ENCODE results near the gene MAGEB2.
"Not testable (repeated sequence)": the region's sequence is repeated elsewhere in the genome, so short reads cannot be mapped to it uniquely, and the experiment has no call there.

The MAGEB2 gene

DNA sequence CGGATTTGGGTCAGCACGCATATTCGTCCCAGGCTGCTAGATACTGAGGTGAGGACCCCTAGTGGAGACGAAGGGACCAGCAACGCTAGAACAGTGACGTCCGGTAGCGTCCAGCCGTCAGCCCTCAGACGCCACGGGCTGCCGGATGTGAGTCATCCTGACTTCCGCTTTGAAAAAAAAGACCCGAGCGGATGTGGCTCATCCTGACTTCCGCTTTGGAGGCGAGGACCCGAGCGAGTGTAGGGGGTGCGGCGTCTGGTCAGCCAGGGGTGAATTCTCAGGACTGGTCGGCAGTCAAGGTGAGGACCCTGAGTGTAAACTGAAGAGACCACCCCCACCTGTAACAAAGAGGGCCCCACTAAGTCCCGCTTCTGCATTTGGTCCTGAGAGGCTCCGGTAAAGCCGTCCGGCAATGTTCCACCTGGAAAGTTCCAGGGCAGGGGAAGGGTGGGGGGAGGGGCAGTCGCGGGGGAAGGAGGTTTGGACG is at the start of gene MAGEB2:
MAGEB2 (plus strand) TSS at position 207 of the 487 bp plus-strand sequence. CDS start 3,018 bp downstream, outside the sequence.
- no peak for DNase-seq (ENCODE audit: low read depth)

DNA sequence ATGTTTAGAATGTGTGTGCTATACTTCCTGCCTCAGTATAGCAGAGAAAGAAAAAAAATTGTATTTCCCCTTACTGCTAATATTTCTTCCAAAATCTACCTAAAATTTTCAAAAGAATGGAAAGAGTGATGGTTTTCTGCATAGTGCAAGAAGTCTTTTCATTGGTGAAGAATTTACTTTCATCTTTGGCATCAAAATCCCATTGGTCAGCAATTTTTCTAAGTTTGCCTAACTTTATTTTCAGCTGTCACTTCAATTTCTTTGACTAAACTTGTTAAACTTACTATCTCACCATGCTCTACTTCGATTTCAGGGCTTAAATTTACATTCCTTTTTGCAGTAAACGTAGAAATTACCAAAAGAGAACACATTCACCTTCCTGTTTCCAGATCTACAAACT is 44.5 kb upstream of the MAGEB2 start:
- no peak for DNase-seq (ENCODE audit: low read depth)

- no peak for DNase-seq (ENCODE audit: low read depth)
Measured at GRCh38 chrX:30181353-30181752, 34.0 kb upstream of the MAGEB2 start.

DNA sequence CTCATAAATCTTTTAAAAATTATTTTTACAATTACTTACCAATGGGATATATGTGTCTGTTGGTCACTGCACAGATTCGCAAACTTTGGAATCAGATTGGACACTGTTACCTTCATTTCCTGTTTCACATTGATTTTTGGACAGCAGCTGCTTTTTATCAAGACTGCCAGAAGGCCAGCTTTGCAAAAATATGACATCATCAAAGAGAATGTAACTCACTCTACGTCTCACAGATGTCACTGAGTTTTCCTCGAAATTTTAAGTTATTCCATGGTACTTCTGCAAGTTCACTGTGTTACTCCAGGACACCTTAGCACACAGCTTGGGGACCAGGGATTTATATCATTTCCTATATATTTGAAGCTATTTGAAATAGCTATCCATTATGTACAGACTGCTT is 31.8 kb upstream of the MAGEB2 start:
- no peak for DNase-seq (ENCODE audit: low read depth)

GRCh38 chrX:30190426-30190825 is 24.9 kb upstream of the MAGEB2 start:
- DNase-seq (ENCODE audit: low read depth), result no peak

- DNase-seq (ENCODE audit: low read depth), result not testable (repeated sequence)
Measured at GRCh38 chrX:30193910-30194309, 21.5 kb upstream of the MAGEB2 start.

- no peak for DNase-seq (ENCODE audit: low read depth)
Measured at GRCh38 chrX:30196322-30196721, 19.0 kb upstream of the MAGEB2 start.

DNA sequence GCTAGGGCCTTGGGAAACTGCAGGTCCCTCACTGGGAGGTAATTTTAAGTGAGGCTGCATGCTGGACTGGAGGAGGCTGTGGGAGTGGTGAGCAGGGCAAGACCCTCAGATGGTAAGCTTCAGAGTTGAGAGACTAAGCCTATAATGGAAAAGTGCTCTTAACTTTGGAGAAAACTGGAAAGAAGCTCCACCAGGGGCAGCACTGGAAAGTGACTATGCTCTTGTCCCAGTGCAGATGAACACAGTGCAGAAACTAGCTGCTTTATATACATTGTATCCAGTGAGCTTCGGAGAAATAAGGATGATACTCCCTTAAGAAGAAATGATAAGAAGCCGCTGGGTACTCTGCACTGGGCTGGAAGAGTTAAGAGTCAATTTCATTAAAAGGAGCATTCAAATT is 3.2 kb upstream of the MAGEB2 start:
- no peak for DNase-seq (ENCODE audit: low read depth)

DNA sequence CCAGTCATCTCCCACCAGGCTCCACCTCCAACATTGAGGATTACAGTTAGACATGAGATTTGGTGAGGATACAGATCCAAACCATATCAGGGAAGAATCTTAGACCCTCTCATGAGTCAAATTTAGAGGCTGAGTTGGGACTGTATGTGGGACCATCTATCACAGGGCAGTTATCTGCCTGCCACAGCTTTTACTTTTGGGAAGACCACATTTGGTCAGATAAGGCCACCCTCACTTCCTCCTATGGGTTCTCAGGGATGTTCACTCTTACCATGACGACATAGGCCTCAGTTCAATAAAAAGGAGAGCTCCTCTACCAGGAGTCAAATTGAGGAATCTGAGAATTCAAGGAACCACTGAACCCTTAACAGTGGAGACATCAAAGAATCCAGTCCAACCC is 2.1 kb downstream of the MAGEB2 start:
- no peak for DNase-seq (ENCODE audit: low read depth)

DNA sequence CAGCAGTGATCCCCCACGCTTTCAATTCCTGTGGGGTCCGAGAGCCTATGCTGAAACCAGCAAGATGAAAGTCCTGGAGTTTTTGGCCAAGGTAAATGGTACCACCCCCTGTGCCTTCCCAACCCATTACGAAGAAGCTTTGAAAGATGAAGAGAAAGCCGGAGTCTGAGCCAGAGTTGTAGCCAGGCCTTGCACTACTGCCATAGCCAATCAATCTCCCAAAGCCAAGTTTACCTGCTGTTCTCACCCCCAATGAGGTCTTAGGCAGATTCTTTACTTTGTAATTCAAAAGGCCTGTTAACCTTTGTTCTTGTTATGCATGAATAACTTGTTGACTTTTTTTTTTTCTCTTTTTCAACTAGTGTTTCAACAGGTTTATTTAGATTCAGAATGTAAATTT is 4.0 kb downstream of the MAGEB2 start:
- no peak for DNase-seq (ENCODE audit: low read depth)

DNA sequence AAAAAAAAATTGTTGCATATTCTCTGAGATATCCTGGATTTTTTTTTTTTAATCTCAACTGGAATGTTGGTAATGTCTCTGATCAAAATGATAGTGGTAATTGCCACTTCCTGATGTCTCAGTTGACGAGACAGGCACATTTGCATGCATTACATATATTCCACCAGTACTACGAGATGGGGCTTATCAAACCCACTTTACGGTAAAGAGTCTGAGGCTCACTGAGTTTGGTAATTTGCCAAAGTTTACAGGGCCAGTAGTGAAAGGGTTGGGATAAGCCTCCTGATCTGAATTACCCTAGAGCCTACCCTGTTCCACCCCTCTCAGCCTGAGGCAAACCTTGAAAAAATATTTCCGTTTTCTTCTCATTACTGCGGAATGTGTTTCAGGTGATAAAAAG is 5.3 kb downstream of the MAGEB2 start:
- no peak for DNase-seq (ENCODE audit: low read depth)

DNA sequence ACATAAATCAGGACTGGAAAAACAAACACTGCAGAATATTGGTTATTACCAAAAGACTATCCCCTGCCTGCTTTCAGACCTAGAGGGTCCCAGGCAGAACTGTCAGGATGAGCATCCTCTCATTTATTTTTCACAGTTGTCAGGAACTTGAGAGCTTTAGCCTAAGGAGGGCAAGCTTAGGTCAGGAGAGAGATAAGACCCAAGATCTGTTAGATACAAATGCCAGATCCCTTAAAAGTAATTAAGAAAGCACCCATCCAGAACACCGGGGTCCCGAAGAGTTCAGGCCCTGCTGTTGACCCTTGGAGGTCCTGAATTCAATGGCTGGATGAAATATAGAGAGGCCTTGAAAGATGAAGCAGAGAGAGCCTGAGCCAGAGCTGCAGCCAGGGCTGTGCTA is 9.2 kb downstream of the MAGEB2 start:
- DNase-seq (ENCODE audit: low read depth), result no peak

DNA sequence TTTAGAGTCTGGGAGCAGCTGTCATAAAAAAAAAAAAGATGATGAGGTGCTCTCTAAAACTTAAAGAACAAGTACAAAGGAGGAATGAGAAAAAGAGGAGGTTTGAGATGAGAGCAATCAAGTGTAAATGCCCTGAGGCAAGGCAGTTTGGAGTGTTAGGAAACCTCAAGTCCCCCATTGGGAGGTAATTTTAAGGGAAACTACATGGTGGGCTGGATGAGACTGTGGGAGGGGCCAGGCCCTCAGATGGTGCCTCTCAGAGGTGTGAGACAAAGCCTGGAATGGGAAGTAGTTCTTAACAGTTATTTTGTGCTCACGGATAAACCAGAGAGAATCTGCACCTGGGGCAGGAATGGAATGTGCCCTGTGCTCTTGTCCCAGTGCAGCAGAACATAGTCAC is 13.2 kb downstream of the MAGEB2 start:
- no peak for DNase-seq (ENCODE audit: low read depth)

DNA sequence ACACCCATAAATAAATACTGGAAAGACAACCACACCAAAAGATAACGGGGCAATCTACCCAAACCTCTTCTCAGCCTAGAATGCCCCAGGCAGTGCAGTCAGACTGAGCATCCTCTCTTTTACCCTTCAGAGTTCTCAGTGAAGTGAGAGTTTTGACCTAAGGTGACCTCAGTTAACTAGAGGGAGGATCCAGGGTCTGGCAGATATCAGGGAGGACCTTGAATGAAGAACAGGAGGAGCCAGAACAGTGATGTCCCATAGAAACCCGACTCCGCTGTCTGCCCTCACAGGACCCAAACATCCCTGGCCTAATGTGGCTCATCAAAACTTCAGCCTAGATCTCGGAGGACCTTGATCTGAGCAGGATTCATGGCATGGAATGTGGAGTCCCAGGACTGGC is 15.0 kb downstream of the MAGEB2 start, which contains the start of gene MAGEB3:
MAGEB3 (plus strand) TSS at position 263 of the 400 bp plus-strand sequence. CDS start 5,268 bp downstream, outside the sequence.
- no peak for DNase-seq (ENCODE audit: low read depth)

DNA sequence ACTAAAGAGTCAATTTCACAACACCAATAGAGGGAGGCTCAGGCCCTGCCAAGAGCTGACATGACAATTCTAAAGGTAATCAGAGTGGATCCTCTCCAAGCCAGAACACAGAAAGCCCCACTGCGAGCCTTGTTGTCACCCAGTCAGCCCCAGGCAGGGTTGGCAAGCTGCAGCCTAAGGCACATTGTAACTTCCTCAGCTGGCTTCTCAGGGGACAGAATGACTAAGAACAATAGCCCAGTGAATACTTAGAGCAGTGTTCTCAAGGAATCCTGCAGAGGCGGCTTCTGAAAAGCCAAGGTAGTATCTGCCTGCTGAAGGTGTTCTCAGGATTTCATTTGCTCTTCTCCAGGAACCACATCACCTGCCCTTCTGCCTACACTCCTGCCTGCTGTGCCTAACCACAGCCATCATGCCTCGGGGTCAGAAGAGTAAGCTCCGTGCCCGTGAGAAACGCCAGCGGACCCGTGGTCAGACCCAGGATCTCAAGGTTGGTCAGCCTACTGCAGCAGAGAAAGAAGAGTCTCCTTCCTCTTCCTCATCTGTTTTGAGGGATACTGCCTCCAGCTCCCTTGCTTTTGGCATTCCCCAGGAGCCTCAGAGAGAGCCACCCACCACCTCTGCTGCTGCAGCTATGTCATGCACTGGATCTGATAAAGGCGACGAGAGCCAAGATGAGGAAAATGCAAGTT is 26.5 kb downstream of the MAGEB2 start, which contains the start of gene MAGEB4:
MAGEB4 (plus strand) TSS at position 277 of the 692 bp plus-strand sequence; CDS start at position 413, 136 bp downstream.
- no peak for DNase-seq (ENCODE audit: low read depth)

DNA sequence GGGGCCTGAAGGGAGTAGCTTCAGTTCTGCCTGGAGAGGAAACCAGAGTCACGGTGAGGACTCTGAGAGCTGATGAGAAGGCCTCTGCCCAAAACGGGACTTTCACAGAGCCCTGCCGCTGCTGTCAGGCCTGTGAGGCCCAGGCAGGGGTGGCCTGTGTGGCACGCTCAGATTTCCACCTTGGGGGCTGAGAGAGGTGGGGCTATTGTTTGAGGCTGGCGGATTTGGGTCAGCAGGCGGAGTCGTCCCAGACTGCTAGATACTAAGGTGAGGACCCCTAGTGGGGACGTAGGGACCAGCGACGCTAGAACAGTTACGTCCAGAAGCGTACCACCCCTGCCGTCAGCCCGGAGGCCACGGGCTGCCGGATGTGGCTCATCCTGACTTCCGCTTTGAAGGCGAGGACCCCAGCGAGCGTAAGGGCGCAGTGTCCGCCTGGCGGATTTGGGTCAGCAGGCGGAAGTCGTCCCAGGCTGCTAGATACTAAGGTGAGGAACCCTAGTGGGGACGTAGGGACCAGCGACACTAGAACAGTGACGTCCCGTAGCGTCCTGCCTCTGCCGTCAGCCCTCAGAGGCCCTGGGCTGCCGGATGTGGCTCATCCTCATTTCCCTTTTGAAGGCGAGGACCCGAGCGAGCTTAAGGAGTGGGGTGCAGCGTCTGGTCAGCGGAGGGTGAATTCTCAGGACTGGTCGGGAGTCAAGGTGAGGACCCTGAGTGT is 31.6 kb downstream of the MAGEB2 start, which contains the start of gene MAGEB1:
MAGEB1 (plus strand) TSS at position 378 of the 721 bp plus-strand sequence. CDS start 3,348 bp downstream, outside the sequence.
- DNase-seq (ENCODE audit: low read depth), result no peak

GRCh38 chrX:30248854-30249253 is 33.5 kb downstream of the MAGEB2 start:
- no peak for DNase-seq (ENCODE audit: low read depth)

DNA sequence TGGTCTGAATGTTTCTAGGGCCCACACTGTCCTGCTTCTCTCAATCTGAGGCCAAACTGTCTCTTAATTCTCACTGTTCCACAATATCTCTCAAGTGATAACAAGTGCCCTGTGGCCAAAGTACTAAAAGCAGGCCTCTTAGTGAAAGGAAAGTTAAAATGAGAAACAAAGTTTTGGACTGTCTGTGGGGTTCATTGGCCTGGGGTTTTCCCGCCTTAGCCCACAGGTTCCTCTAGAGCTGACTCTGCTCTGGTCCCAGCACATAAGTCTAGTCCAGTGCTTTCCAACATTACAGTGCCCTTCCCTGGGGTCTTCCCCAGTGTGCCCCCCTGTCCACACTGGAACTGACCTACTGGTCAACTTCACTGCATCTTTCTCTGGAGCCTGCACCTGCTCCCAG is 37.9 kb downstream of the MAGEB2 start:
- DNase-seq (ENCODE audit: low read depth), result no peak

DNA sequence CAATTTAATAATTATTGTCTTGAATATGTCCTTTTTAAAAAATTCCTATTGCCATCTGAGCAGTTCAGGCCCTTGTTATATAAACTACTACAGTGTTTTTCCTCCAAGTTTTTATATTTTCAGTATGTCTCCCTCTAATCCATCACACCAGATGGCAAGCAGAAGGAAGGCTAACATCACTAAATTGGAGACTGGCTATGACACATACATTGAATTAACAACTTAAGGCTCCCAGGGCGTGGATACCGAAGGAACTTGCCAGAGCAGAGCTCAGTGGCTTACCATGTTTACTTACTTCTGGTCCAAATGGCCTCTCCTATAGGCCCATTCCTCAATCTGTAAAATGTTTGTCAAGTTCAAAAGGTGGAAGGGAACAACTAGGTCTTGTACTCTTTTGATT is 44.6 kb downstream of the MAGEB2 start:
- DNase-seq (ENCODE audit: low read depth), result no peak

DNA sequence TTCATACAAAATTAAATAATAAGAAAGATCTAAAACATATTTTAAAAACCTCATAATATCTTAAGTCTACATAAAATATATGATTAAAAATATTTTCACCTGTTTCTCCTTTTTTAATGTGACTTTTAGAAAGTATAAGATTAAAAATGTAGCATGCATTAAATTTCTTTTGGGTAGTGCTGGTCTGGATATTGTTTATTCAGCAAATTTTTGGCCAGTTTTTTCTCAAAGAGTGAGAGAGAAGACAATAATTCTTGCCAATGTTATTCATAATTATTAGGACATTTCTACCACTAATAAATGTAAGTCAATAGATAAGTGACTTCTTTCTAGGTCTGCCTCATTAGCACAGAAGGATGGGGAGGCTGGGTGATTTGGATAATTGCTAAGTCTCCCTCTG is 45.6 kb downstream of the MAGEB2 start:
- DNase-seq (ENCODE audit: low read depth), result no peak

DNA sequence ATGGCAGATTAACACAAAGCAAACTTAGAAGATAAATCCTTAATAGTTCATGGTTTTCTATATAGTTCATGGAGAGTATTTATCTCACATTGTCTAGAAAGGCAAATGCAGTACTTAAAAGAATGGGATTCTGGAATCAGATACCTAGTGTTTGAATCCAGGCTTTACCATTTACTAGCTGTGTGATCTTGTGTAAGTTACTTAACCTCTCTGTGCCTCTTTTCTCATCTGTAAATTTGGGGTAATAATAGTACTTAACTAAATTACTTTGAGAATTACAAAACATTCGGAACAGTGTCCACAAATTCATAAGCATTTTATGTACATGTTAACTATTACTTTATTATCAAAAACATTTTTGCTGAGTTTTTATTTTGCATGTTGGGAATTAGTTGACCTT is 47.4 kb downstream of the MAGEB2 start:
- DNase-seq (ENCODE audit: low read depth), result no peak
